ENCODE data around the gene USP40.

DNA sequence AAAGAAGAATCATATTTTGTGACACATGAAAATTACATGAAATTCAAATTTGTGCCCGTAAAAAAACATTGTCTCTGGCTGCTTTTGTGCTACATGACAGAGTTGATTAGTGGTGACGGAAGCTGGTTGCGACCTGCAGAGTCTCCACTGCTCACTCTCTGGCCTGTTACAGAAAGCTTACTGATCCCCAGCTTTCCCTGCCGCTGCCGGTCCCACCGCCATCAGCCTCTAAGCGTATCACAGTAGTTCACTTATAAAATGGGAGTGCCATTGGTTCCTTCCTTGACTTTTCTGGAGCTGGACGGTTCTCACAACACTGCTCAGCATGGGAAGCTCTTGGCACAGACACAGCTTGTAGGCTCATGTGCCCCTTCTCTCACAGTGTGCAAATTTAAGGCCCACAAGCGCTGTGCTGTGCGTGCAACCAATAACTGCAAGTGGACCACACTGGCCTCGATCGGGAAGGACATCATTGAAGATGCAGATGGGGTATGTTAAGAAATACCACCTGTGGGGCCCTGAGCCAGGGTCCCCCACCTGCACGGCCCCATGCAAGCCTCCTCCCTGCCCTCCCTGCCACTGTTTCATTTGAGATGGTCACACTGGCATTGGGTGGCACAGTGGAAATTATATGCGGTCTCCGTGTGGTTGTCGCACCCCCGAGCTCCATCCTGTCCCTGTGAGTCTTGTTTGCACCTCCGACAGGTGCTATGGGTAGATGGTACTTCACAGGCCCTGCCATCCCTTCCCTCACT lies 131.0 kb downstream of the USP40 start:
- TF ChIP-seq POLR2AphosphoS5 (IDR thresholded peaks at IDR 0.05; ENCODE audit: low read depth, low read length) (no peak), CTCF (IDR thresholded peaks at IDR 0.05 in 2 of 3, conservative IDR thresholded peaks at IDR 0.05 in 1 of 3; ENCODE audit: borderline replicate concordance in 1 of 3, insufficient read depth in 1 of 3, low read depth in 2 of 3, low read length in 2 of 3) (no peak), CEBPB (IDR thresholded peaks at IDR 0.05; ENCODE audit: low read depth) (no peak), SIN3A (IDR thresholded peaks at IDR 0.05; ENCODE audit: low read depth) (no peak)

All from HCT116 (cell line).